Nephron progenitor cell (in vitro differentiated cells): Measurements from ENCODE around the gene SLC35G4.
"Not testable (repeated sequence)": the region's sequence is repeated elsewhere in the genome, so short reads cannot be mapped to it uniquely, and the experiment has no call there.

Experiments
- DNase-seq: peaks from one replicate; pipeline ENCODE4 v3.0.0; 2021
- H3K27ac Mint-ChIP-seq: 2 replicates; pipeline ENCODE4 v1.8.0; 2021; ENCODE audit warnings: mild to moderate bottlenecking, moderate library complexity, mixed read lengths
- H3K27me3 Mint-ChIP-seq: 2 replicates; pipeline ENCODE4 v1.8.0; 2021; ENCODE audit warnings: mild to moderate bottlenecking, low read depth, mixed read lengths; ENCODE audit not compliant: poor library complexity
- H3K36me3 Mint-ChIP-seq: 2 replicates; pipeline ENCODE4 v1.8.0; 2021; ENCODE audit warnings: low read depth, mixed read lengths
- H3K4me1 Mint-ChIP-seq: 2 replicates; pipeline ENCODE4 v1.8.0; 2021; ENCODE audit warnings: mixed read lengths
- H3K4me3 Mint-ChIP-seq: 2 replicates; pipeline ENCODE4 v1.8.0; 2021; ENCODE audit warnings: mild to moderate bottlenecking, moderate library complexity, mixed read lengths
- H3K9me3 Mint-ChIP-seq: 2 replicates; pipeline ENCODE4 v1.8.0; 2021; ENCODE audit warnings: mild to moderate bottlenecking, moderate library complexity, mixed read lengths
- TF ChIP-seq, protein P1 (sequence below): fragments of 200-600 bp; sonication (generic); IDR thresholded peaks from 2 replicates; pipeline ENCODE4 v1.5.0; 2021; ENCODE audit warnings: antibody characterized with exemption

SLC35G4 gene

DNA sequence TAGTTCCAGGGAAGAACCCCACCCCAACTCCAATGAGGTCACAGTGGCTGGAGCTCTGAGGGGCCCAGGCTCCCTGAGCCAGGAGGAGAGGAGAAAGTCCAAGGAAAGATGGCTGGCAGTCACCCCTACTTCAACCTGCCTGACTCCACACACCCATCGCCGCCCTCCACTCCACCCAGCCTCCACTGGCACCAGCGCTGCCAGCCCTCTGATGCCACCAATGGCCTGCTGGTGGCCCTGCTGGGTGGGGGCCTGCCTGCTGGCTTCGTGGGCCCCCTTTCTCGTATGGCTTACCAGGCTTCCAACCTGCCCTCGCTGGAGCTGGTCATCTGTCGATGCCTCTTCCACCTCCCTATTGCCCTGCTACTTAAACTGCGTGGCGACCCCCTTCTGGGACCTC is at the start of gene SLC35G4:
SLC35G4 (plus strand) TSS at position 109 of the 400 bp plus-strand sequence; CDS start at position 109, 0 bp downstream.
- not testable (repeated sequence) for H3K27me3 Mint-ChIP-seq, H3K27ac Mint-ChIP-seq, DNase-seq, H3K9me3 Mint-ChIP-seq, H3K36me3 Mint-ChIP-seq, H3K4me3 Mint-ChIP-seq
- peaks cover 29% of the 10 kb centered on the region for H3K4me1 Mint-ChIP-seq

DNA sequence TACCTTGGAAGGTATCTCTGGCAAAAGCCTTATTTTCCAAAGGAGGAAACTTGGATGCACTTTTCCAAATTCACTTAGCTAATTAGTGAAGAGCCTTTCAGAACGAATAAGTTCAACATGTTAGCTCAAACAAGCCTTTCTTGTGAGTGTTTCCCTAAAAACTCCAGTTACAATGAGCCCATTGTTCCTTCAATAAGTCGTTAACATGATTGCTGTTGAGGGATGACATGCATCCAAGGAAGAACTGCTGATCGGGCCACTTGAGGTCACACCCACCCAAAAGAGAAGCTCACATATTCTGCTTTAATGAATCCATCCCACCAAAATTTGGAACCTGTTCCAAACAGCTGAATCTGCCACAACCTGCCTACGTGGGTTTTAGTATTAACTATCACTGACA is 48.1 kb upstream of the SLC35G4 start:
- no peaks in the 10 kb centered on the region for H3K9me3 Mint-ChIP-seq
- peaks cover 6% of the 10 kb centered on the region for H3K4me1 Mint-ChIP-seq
- H3K27ac Mint-ChIP-seq = no peak overlapping the region
- peaks cover 2% of the 10 kb centered on the region for H3K27me3 Mint-ChIP-seq
- TF ChIP-seq, protein P1, sequence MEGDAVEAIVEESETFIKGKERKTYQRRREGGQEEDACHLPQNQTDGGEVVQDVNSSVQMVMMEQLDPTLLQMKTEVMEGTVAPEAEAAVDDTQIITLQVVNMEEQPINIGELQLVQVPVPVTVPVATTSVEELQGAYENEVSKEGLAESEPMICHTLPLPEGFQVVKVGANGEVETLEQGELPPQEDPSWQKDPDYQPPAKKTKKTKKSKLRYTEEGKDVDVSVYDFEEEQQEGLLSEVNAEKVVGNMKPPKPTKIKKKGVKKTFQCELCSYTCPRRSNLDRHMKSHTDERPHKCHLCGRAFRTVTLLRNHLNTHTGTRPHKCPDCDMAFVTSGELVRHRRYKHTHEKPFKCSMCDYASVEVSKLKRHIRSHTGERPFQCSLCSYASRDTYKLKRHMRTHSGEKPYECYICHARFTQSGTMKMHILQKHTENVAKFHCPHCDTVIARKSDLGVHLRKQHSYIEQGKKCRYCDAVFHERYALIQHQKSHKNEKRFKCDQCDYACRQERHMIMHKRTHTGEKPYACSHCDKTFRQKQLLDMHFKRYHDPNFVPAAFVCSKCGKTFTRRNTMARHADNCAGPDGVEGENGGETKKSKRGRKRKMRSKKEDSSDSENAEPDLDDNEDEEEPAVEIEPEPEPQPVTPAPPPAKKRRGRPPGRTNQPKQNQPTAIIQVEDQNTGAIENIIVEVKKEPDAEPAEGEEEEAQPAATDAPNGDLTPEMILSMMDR = no peak
- H3K4me3 Mint-ChIP-seq = no peak overlapping the region
- no peak for DNase-seq
- no peaks in the 10 kb centered on the region for H3K36me3 Mint-ChIP-seq

DNA sequence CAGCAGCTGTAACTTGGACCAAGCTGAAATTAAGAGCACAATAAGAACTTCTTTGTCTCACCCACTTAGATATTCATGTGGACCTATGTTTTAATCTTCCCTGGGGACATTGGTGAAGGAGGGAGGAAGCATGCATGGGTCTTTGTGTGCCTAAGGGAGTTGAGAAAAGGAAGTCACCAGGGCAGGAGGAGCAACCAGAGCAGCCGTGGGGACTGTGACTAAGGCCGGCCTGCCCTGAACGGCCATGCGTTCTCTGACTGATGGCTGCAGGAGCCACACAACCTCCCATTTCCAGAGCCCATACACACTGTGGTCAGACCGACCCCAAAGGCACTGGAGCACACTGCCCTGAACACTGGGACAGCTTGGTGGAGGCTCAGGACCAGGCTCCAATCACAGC is 43.7 kb upstream of the SLC35G4 start:
- Mint-ChIP-seq H3K27me3 (peaks cover 10% of the 10 kb centered on the region), H3K4me1 (peaks cover 29% of the 10 kb centered on the region), H3K36me3 (no peaks in the 10 kb centered on the region), H3K4me3 (no peak overlapping the region), H3K27ac (no peak overlapping the region), H3K9me3 (no peaks in the 10 kb centered on the region)
- TF ChIP-seq, protein P1 = no peak
- no peak for DNase-seq

DNA sequence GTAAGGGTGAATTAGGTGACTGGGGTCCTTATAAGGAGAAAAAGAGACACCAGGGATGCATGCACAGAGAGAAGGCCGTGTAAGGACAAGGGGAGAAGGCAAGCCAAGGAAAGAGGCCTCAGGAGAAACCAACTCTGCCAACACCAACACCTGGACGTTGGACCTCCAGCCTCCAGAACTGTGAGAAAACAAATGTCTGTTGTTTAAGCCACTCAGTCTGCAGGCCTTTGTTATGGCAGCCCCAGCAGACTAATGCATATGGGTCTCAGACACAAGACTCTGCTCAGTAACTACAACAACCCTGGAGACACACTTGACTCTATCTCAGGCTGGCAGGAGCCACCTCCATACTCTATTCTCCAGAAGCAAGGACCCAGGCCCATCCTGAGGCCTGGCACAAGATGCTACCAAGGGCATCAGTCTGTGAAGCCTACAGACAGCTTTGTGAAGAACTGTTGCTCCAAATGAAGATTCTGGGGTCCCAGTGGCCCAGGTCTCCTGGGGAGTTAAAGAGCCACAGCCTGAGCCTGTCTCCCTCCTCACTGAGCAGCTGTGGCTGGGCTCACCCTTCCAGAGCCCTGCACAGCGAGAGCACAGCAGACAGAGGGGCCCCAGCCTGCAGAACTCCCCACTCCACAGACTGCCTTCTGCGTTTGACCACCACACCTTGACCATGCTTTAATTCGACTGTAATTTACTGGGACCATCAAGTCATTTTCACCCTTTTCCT is 43.0 kb upstream of the SLC35G4 start:
- H3K27me3 Mint-ChIP-seq = peaks cover 10% of the 10 kb centered on the region
- H3K4me3 Mint-ChIP-seq = no peak overlapping the region
- no peaks in the 10 kb centered on the region for H3K9me3 Mint-ChIP-seq
- peaks cover 29% of the 10 kb centered on the region for H3K4me1 Mint-ChIP-seq
- TF ChIP-seq, protein P1 = no peak
- DNase-seq = no peak
- no peaks in the 10 kb centered on the region for H3K36me3 Mint-ChIP-seq
- H3K27ac Mint-ChIP-seq = no peak overlapping the region

DNA sequence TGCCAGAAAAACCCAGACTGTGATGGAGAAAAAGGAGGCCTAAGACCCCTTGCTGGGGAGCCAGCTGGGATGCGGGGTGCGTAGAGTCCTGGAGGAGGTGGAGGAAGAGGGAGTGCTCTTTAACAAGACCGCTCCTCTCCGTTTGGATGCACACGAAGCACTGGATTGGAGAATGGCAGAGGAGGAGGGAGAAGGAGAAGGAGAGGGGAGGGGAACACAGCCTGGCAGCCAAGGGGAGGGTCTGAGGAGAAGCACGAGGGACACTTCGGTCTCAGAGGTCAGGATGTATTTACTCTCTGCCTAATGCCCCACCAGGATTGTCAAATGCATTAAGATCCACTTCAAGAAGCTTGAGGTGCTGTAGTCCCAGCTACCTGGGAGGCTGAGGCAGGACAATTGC is 42.0 kb upstream of the SLC35G4 start:
- Mint-ChIP-seq H3K4me3 (no peak overlapping the region), H3K9me3 (no peaks in the 10 kb centered on the region), H3K27me3 (peaks cover 16% of the 10 kb centered on the region), H3K36me3 (no peaks in the 10 kb centered on the region), H3K27ac (no peak overlapping the region), H3K4me1 (peaks cover 35% of the 10 kb centered on the region)
- DNase-seq = no peak
- TF ChIP-seq, protein P1 = no peak

DNA sequence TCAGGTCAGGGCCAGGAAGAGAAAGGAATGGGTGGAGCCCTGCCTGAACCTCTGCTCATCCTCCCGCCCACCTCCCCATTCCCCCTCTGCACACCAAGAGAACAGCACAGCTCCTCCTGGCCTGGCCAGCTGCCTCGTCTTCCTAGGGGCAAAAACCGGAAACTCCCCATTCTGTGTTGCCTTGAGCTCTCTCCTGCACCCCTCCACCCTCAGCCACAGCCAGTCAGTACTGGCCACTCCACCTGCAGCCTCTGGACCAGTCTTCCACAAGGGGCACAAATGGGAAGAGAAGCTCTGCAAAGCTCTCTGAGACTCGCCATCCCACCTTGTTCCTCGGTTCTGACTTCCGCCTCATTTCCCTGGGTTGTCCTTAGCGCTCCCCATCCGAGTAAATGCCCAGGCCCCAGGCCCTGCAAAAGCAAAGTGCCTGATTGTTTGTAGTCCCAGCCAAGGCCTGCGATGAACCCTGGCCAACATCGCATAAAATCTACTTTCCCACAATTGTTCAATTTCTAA is 39.3 kb upstream of the SLC35G4 start:
- peaks cover 24% of the 10 kb centered on the region for H3K27me3 Mint-ChIP-seq
- H3K4me3 Mint-ChIP-seq = no peak overlapping the region
- no peak overlapping the region for H3K27ac Mint-ChIP-seq
- no peaks in the 10 kb centered on the region for H3K9me3 Mint-ChIP-seq
- DNase-seq = no peak
- H3K36me3 Mint-ChIP-seq = no peaks in the 10 kb centered on the region
- peaks cover 35% of the 10 kb centered on the region for H3K4me1 Mint-ChIP-seq
- TF ChIP-seq, protein P1 = no peak
